ENCODE measurements around the gene FNDC3A.
"Not testable (repeated sequence)": the region's sequence is repeated elsewhere in the genome, so short reads cannot be mapped to it uniquely, and the experiment has no call there.

FNDC3A gene

GRCh38 chr13:49125964-49126524, 150.3 kb downstream of the FNDC3A start:
- no peak for DNase-seq (ENCODE audit: low read depth in 2 of 2, low spot score in 1 of 2)

DNA sequence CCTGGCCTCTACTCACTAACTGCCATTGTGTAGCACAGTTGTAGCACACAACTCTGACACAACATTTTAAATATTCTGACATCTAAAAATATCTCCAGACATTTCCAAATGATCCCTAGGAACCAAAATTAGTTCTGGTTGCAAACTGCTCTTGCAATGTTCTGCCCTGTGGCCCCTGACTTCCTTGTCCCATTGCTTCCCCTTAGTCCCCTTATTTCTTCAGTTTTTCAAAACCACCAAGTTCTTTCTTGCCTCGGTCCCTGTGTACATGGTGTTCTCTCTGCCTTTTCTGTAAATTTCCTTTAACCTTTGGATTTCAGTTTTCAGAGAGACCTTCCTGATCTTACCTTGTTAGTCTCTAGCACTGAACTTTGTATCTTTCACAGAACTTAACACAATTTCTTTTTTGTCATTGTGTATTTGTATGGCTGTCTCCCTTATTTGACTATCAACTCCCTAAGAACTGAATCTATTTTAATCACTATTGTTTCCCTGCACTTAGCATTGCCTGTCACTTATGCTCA, 156.8 kb downstream of the FNDC3A start:
- DNase-seq (ENCODE audit: low read depth in 2 of 2, low spot score in 1 of 2), result no peak

GRCh38 chr13:49134305-49134704, 158.6 kb downstream of the FNDC3A start:
- no peak for DNase-seq (ENCODE audit: low read depth in 2 of 2, low spot score in 1 of 2)

DNA sequence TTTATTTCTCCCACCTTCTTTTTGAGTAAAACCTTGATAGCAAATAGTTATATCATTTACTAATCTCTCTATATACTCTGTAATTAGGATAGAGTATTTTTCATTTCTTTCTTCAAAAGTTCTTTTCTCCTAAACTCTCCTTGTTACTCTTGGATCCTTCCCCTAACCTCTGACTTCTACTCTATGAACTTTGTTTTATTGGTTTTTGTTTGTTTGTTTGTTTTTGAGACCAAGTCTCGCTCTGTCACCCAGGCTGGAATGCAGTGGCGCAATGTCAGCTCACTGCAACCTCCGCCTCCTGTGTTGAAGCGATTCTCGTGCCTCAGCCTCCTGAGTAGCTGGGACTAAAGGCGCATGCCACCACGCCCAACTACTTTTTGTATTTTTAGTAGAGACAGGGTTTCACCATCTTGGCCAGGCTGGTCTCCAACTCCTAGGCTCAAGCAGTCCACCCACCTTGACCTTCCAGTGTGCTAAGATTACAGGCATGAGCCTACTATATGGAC, 161.5 kb downstream of the FNDC3A start:
- not testable (repeated sequence) for DNase-seq (ENCODE audit: low read depth in 2 of 2, low spot score in 1 of 2)

DNA sequence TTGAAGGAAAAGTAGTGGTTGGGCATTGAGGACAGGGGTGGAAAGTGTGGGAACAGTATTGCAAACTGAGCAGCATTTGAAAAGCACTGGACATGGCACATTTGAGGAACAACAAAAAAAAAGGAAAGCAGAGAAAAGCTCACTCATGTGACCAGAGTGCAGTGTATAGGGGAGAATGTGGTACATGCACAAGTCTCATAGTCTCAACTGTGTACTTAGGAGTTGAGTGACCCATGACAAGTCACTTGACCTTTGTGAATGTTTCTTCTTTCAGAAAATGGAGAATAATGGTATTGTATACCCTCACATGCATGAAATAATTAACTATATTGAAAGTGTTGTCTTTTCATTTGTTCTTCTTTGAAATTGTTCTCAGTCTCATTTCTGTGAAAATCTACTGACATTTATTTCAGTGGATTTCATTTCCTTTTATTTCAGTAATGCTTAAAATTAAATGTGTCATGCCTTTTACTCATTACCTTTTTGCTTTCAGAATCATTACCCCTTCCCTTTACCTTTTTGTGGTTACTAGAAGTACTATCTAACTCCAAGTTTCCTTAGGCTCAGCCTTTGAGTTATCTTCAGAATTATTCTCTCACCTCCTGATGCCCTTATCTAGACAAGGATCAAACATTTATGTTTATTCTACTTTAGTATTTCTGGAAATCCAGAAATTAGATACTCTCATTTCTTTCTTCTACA, 165.3 kb downstream of the FNDC3A start:
- no peak for DNase-seq (ENCODE audit: low read depth in 2 of 2, low spot score in 1 of 2)

DNA sequence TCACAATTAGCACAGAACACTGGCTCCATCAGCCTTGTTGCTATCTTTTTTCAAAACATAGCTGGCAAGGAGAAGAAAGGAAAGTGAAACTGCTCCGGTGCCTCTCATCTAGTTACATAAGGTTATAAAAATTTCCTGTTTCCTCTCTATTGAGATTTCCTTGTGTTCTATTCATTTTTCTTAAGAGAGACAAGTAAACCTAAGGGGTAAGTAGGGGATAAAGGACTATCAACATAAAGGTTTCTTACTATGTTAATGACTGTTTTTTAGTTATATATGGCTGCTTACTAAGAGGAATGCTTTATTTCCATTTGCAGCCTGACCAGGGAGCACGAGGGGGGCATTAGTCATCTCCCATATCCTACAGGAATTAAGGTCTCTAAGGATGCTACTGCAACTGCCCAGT, 171.2 kb downstream of the FNDC3A start:
- no peak for DNase-seq (ENCODE audit: low read depth in 2 of 2, low spot score in 1 of 2)

- no peak for DNase-seq (ENCODE audit: low read depth in 2 of 2, low spot score in 1 of 2)
Measured at GRCh38 chr13:49148405-49148804, 172.7 kb downstream of the FNDC3A start.

DNA sequence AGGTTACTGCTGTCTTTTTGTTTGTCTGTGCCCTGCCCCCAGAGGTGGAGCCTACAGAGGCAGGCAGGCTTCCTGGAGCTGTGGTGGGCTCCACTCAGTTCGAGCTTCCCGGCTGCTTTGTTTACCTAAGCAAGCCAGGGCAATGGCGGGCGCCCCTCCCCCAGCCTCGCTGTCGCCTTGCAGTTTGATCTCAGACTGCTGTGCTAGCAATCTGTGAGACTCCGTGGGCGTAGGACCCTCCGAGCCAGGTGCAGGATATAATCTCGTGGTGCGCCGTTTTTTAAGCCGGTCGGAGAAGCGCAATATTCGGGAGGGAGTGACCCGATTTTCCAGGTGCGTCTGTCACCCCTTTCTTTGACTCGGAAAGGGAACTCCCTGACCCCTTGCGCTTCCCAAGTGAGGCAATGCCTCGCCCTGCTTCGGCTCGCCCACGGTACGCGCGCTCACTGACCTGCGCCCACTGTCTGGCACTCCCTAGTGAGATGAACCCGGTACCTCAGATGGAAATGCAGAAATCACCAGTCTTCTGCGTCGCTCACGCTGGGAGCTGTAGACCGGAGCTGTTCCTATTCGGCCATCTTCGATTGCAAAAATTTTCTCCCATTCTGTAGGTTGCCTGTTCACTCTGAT, 182.4 kb downstream of the FNDC3A start:
- not testable (repeated sequence) for DNase-seq (ENCODE audit: low read depth in 2 of 2, low spot score in 1 of 2)

- DNase-seq (ENCODE audit: low read depth in 2 of 2, low spot score in 1 of 2), result not testable (repeated sequence)
Measured at GRCh38 chr13:49163162-49163561, 187.4 kb downstream of the FNDC3A start.

DNA sequence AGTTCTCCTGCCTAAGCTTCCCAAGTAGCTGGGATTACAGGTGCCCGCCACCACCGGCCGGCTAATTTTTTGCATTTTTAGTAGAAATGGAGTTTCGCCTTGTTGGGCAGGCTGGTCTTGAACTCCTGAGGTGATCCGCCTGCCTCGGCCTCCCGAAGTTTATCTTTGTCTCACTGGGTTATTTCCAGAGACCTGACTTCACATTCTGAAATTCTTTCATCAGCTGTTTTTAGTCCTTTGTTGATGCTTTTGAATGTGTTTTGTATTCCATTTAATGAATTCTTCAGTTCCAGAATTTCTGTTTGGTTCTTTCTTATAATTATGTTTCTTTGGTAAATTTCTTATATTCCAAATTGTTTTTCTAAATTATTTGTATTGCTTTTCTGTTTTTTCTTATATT, 189.0 kb downstream of the FNDC3A start:
- no peak for DNase-seq (ENCODE audit: low read depth in 2 of 2, low spot score in 1 of 2)

DNA sequence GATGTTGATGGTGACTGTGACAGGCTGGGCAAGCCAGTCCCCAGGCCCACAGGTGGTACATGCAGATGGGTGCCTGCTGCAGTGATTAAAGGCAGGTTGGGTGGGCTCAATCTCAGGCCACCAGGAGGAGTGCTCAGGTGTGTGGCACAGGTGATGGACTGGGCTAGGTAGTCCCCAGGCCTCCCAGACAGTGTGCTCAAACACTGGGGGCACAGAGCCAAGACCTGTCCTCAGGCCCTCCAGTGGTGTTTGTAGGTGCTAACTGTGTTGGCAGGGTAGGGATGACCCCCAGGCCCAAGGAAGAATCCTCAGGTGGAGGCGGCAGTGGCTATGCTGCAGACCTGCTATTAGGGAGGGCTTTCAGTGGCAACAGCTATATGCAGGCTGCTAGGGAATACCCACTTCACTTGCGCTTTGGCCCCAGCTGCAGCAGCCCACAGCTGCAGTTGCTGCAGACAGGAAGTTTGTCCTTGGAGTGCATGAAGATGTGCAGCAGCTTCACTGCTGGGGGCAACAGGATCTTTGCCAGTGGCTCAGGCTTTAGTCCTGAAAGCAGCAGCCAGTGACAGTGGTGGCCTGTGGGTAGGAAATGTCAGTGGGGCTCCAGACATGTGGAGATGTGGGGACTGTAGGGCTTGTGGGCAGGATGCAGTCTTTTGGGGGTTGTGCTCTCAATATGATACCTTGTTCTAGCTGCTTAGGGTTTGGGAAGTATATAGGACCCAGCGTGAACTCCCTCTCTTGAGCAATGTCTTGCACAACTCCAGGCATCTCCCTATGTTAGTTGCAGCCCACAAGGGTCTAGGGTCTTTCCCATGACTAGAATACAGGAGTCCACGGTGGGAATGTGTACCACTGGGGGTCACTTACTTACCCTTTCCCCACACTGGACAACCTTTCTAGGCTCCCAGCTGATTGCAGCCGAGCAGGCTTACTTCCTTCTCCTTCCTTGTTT, 190.4 kb downstream of the FNDC3A start:
- no peak for DNase-seq (ENCODE audit: low read depth in 2 of 2, low spot score in 1 of 2)

DNA sequence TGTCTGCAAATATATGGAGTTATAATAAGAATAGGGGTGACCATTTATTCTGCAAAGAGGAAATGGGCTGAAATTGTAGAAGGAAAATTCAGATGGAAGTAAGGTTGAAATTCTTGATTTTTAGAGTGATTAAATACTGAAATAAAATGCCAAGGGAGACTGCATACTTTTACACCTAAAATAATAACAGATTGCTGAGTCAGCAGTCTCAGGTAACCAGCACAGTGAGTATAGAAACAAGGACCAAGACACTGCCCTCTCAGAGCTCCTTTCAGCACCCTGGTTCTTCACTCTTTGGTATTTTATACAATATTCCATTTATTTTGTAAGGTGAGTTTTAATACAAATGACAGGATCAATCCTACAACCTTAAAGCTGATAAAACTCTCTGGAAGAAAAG, 195.6 kb downstream of the FNDC3A start:
- no peak for DNase-seq (ENCODE audit: low read depth in 2 of 2, low spot score in 1 of 2)

- DNase-seq (ENCODE audit: low read depth in 2 of 2, low spot score in 1 of 2), result no peak
Measured at GRCh38 chr13:49183672-49184325, 208.1 kb downstream of the FNDC3A start.

DNA sequence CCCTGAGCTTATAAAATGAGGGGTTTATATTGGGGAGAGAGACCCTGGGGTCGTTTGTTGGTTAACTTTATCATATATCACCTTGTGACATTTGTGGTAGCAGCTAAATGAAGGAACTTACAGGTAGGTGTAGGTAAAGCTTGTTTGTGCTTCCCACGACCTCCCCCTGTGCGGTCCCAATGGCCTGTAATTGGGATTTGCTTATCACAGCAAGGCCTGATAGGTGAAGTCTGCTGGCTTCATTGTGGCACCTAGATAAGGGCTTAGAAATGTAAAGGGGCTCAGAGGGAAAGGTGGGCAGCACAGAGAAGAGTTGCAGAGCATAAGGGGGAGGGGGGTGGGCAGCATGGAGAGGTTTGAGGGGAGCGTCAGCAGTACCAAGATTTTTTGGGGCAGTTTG, 208.9 kb downstream of the FNDC3A start:
- no peak for DNase-seq (ENCODE audit: low read depth in 2 of 2, low spot score in 1 of 2)

- DNase-seq (ENCODE audit: low read depth in 2 of 2, low spot score in 1 of 2), result no peak
Measured at GRCh38 chr13:49185264-49185663, 209.6 kb downstream of the FNDC3A start.

- no peak for DNase-seq (ENCODE audit: low read depth in 2 of 2, low spot score in 1 of 2)
Measured at GRCh38 chr13:49190901-49191300, 215.2 kb downstream of the FNDC3A start.

DNA sequence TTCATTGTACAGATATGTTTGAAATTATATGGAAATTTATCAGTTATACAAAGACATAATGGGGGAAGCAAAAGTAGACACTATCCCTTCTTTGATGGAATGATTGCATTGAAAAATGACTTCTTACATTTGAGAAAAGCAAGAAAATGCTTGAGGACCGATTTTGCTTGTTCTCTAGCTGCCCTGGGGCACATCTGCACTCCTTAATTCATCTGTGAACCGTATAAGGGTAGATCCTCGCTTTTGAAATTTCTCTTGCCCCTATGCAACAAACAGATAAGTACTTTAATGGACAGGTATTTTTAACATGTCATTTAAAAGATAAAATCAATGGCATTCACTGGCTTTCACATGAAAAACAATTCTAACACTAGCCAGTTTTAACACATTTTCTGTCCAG, 230.9 kb downstream of the FNDC3A start:
- DNase-seq (ENCODE audit: low read depth in 2 of 2, low spot score in 1 of 2), result no peak

GRCh38 chr13:49208619-49209018, 232.9 kb downstream of the FNDC3A start:
- no peak for DNase-seq (ENCODE audit: low read depth in 2 of 2, low spot score in 1 of 2)

DNA sequence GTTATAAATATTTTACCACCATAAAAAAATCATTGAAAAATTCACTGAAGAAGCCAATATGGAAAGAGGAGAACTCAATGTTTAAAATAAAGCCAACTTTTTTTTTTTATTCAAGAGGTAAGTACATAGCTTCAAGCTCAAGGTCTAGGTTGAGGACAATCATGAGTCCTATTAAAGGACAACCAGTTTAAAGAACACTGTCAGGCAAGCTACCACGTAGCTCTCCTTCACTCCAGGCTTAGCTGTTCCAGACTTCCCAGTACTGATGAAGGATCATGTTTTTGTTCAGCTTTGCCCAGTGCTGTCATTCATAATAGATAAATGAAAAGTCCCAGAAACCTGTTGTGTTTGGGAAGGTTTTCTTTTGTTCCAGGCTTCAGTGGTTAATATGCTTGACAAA, 234.4 kb downstream of the FNDC3A start:
- DNase-seq (ENCODE audit: low read depth in 2 of 2, low spot score in 1 of 2), result no peak

GRCh38 chr13:49210669-49211068, 235.0 kb downstream of the FNDC3A start:
- DNase-seq (ENCODE audit: low read depth in 2 of 2, low spot score in 1 of 2), result no peak

DNA sequence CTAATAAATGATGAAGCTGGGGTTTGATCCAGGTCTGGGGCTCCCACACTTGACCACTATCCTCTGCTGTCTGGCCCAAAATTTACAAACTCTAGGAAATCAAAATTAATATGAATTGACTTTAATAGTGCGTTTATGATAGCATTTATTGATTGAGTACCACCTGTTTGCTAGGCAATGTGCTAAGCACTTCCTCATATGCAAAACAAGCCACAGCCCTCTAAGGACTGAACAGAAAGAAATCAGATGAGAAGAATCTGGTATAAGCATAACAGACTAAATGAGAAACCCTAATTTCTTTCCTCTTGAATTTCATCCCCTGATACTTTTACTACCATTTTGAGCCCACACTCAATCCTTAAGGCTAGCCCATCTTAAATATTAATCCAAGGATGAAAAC, 237.8 kb downstream of the FNDC3A start:
- no peak for DNase-seq (ENCODE audit: low read depth in 2 of 2, low spot score in 1 of 2)

Data from stimulated activated CD8-positive, alpha-beta memory T cell treated with anti-CD3 and anti-CD28 coated beads, Interleukin-4, amount 100 ng/mL, for 4 hours (primary cell).